Stimulated activated CD8-positive, alpha-beta memory T cell treated with anti-CD3 and anti-CD28 coated beads, Interleukin-4, amount 100 ng/mL, for 1 hour (primary cell): ENCODE data around the gene SYT15B.
"Not testable (repeated sequence)": the region's sequence is repeated elsewhere in the genome, so short reads cannot be mapped to it uniquely, and the experiment has no call there.

ENCODE experiments used
- DNase-seq, 2 donors: peaks; one replicate each; pipeline ENCODE4 v3.0.0-alpha.2; 2020; ENCODE audit warnings: low read depth in 2 of 2, low spot score in 1 of 2

SYT15B gene

GRCh38 chr10:47730911-47731310, 32.5 kb downstream of the SYT15B start:
- DNase-seq, result not testable (repeated sequence)

GRCh38 chr10:47725740-47726139, 37.7 kb downstream of the SYT15B start:
- DNase-seq, result not testable (repeated sequence)

GRCh38 chr10:47725047-47725446, 38.3 kb downstream of the SYT15B start:
- DNase-seq, result not testable (repeated sequence)

GRCh38 chr10:47724119-47724518, 39.3 kb downstream of the SYT15B start:
- not testable (repeated sequence) for DNase-seq

DNA sequence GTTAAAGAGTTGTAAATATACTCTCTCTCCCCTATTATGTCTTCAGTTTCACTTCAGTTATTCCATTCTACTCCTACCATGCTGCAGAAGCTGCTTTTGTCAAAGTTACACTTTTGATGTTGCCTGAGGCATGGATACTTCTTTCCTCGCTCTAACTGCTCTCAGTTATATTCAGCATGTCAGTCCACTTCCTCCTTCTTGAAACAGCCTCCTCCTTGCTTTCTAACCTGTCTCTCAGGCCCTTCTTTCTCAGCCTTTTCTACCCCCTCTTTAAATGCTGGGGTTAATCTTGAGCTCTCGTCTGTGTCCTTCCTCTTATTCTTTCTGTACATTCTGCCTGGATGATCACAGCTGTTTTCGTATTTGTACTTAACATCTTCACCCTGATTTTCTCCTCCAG, 40.0 kb downstream of the SYT15B start:
- not testable (repeated sequence) for DNase-seq

GRCh38 chr10:47717011-47717769, 46.2 kb downstream of the SYT15B start:
- not testable (repeated sequence) for DNase-seq
